HEK293T (cell line): ENCODE results near the gene HSPA9.

Experiments used
- CTCF ChIA-PET: fragments of 350-600 bp; formaldehyde crosslinking; extraction: SDS; loops from one replicate; lab custom pipeline; 2021; ENCODE audit warnings: antibody characterized with exemption, inconsistent platforms; lab: Yijun Ruan, JAX
- POLR2A ChIA-PET: fragments of 350-600 bp; formaldehyde crosslinking; extraction: SDS; loops from one replicate; lab custom pipeline; 2020; ENCODE audit warnings: antibody characterized with exemption, inconsistent platforms; lab: Yijun Ruan, JAX
- DNase-seq: peaks from one replicate; pipeline ENCODE4 v3.0.0; 2012; ENCODE audit warnings: mixed read lengths; ENCODE audit errors: extremely low spot score
- ARNT ChIP-seq: fragments of 450-650 bp; IDR thresholded peaks from 2 replicates; pipeline ENCODE4 v1.6.1; 2017; ENCODE audit warnings: mild to moderate bottlenecking
- BHLHE40 ChIP-seq: fragments of 450-650 bp; IDR thresholded peaks from 2 replicates; pipeline ENCODE4 v1.6.1; 2016; ENCODE audit warnings: mild to moderate bottlenecking, moderate library complexity, borderline replicate concordance
- CTBP1 ChIP-seq: fragments of 450-650 bp; IDR thresholded peaks from 2 replicates; pipeline ENCODE4 v1.6.1; 2016; ENCODE audit warnings: borderline replicate concordance
- ELF4 ChIP-seq: fragments of 450-650 bp; IDR thresholded peaks from 2 replicates; pipeline ENCODE4 v1.6.1; 2017; ENCODE audit warnings: antibody characterized with exemption
- FOXA1 ChIP-seq: fragments of 450-650 bp; IDR thresholded peaks from 2 replicates; pipeline ENCODE4 v1.6.1; 2016; ENCODE audit warnings: mild to moderate bottlenecking
- FOXK2 ChIP-seq: fragments of 450-650 bp; IDR thresholded peaks from 2 replicates; pipeline ENCODE4 v1.6.1; 2016; ENCODE audit warnings: mild to moderate bottlenecking
- FOXM1 ChIP-seq: fragments of 450-650 bp; IDR thresholded peaks from 2 replicates; pipeline ENCODE4 v1.6.1; 2017; ENCODE audit warnings: mild to moderate bottlenecking, borderline replicate concordance
- HDGF ChIP-seq: fragments of 450-650 bp; IDR thresholded peaks from 2 replicates; pipeline ENCODE4 v1.6.1; 2017; ENCODE audit warnings: antibody characterized with exemption, borderline replicate concordance
- L3MBTL2 ChIP-seq: fragments of 450-650 bp; conservative IDR thresholded peaks from 2 replicates; pipeline ENCODE4 v1.6.1; 2016; ENCODE audit warnings: mild to moderate bottlenecking
- LEF1 ChIP-seq: fragments of 450-650 bp; IDR thresholded peaks from 2 replicates; pipeline ENCODE4 v1.6.1; 2017; ENCODE audit warnings: mild to moderate bottlenecking, borderline replicate concordance
- NFRKB ChIP-seq: fragments of 450-650 bp; IDR thresholded peaks from 2 replicates; pipeline ENCODE4 v1.6.1; 2016; ENCODE audit warnings: mild to moderate bottlenecking, moderate library complexity
- PKNOX1 ChIP-seq: fragments of 450-650 bp; IDR thresholded peaks from 2 replicates; pipeline ENCODE4 v1.6.1; 2016
- SP1 ChIP-seq: fragments of 450-650 bp; IDR thresholded peaks from 2 replicates; pipeline ENCODE4 v1.6.1; 2017
- SUZ12 ChIP-seq: fragments of 450-650 bp; IDR thresholded peaks from 2 replicates; pipeline ENCODE4 v1.6.1; 2016; ENCODE audit warnings: mild to moderate bottlenecking
- TARDBP ChIP-seq: fragments of 450-650 bp; IDR thresholded peaks from 2 replicates; pipeline ENCODE4 v1.6.1; 2016
- ZNF384 ChIP-seq: fragments of 450-650 bp; IDR thresholded peaks from 2 replicates; pipeline ENCODE4 v1.6.1; 2016

Gene HSPA9

DNA sequence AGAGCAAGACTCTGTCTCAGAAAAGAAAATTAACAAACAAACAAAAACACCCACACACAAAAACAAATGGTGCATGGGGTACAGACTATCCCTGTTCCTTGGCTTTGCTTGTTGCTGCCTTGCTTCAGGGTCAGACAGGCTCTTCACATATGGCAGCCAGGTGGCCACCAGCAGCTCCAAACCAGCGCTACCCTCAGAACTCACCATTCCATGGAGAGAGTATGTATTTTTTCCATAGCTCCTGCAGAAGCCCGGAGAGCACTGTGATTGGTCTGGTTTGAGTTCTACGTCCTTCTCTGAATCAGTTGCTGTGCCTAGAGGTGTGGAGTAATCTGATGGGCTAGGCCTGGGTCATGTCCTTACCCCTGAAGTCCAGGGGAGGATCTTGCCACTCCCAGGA is 25.2 kb upstream of the HSPA9 start:
- no peak for DNase-seq
- ChIA-PET CTCF (interaction anchor here (0.7 kb wide), 1 partner anchor 32 kb away, joined by 6 read pairs; no protein-coding TSS in a partner anchor), POLR2A (interaction anchor here (1.6 kb wide), 1 partner anchor 25 kb away, joined by 7 read pairs; the partner anchor contains the start of gene HSPA9)
- TF ChIP-seq PKNOX1, result no peak
- no peak for TF ChIP-seq ARNT
- no peak for TF ChIP-seq L3MBTL2
- TF ChIP-seq FOXM1, result no peak
- no peak for TF ChIP-seq CTBP1
- TF ChIP-seq ELF4, result no peak
- TF ChIP-seq SP1, result no peak
- no peak for TF ChIP-seq BHLHE40
- no peak for TF ChIP-seq HDGF
- no peak for TF ChIP-seq TARDBP
- TF ChIP-seq LEF1, result no peak
- no peak for TF ChIP-seq NFRKB
- no peak for TF ChIP-seq ZNF384
- TF ChIP-seq FOXA1, result no peak
- TF ChIP-seq FOXK2, result no peak

- DNase-seq, result no peak
- ChIA-PET POLR2A (interaction anchor here (1.1 kb wide), 1 partner anchor 22 kb away, joined by 5 read pairs; the partner anchor contains the start of gene HSPA9), CTCF (no interaction called here)
- TF ChIP-seq SUZ12 (no peak), ELF4 (no peak), FOXM1 (no peak), FOXK2 (no peak), CTBP1 (no peak), TARDBP (no peak), HDGF (no peak), FOXA1 (no peak), SP1 (no peak), BHLHE40 (no peak), ARNT (no peak)
Observed at GRCh38 chr5:138597661-138598400, 22.6 kb upstream of the HSPA9 start.

GRCh38 chr5:138596105-138596881 is 21.1 kb upstream of the HSPA9 start:
- POLR2A ChIA-PET, result interaction anchor here (1.1 kb wide), 1 partner anchor 21 kb away, joined by 5 read pairs; the partner anchor contains the start of gene HSPA9
- DNase-seq, result no peak
- TF ChIP-seq HDGF (no peak), SUZ12 (no peak), PKNOX1 (no peak), ARNT (no peak), CTBP1 (no peak), L3MBTL2 (no peak), FOXK2 (no peak), TARDBP (no peak), SP1 (no peak), BHLHE40 (no peak)
- CTCF ChIA-PET, result no interaction called here

DNA sequence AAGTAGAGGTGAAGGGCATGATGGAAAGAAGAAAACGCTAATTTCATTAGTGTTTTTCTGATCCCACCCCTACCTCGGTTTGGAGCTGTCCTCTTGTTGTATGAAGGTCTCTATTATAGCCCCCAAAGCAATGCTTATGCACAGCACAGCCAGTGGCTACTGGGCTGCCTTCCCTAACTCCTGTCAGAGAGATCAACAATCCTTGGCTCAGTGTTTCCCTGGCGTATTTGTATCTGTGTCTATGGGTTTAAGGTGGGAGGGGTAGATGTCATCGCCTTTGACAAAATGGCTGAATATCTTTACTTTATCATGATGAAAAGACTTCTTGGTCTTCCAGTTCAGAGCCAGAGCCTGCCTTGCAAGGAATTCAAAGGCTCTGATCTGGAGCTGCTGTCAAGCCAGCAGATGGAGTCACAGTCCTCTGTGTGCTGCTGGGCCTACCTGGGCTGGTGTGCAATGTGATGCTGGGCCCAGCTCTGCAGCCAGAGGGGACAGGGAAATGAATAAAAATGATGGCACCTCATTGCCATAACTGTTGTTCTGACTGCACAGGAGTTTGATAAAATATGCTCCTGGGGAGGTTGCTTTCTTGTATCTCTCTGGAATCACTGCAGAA is 20.1 kb upstream of the HSPA9 start:
- ChIA-PET POLR2A (no interaction called here), CTCF (interaction anchor here (0.6 to 1.2 kb wide), 5 partner anchors 9 to 1523 kb away, joined by 3 to 4 read pairs (median 3); no protein-coding TSS in a partner anchor)
- no peak for DNase-seq
- TF ChIP-seq LEF1 (no peak), FOXA1 (no peak), FOXK2 (no peak), CTBP1 (no peak), ARNT (no peak)

- no peak for TF ChIP-seq ELF4
- TF ChIP-seq L3MBTL2, result no peak
- TF ChIP-seq CTBP1, result no peak
- no peak for TF ChIP-seq LEF1
- TF ChIP-seq ZNF384, result no peak
- TF ChIP-seq SP1, result no peak
- no peak for TF ChIP-seq BHLHE40
- TF ChIP-seq FOXM1, result no peak
- TF ChIP-seq FOXK2, result no peak
- no peak for TF ChIP-seq NFRKB
- no peak for TF ChIP-seq PKNOX1
- TF ChIP-seq HDGF, result no peak
- no peak for TF ChIP-seq ARNT
- no peak for TF ChIP-seq TARDBP
- no peak for TF ChIP-seq SUZ12
- TF ChIP-seq FOXA1, result no peak
- DNase-seq, result no peak
- ChIA-PET POLR2A (interaction anchor here (1.8 kb wide), 1 partner anchor 19 kb away, joined by 10 read pairs; the partner anchor contains the start of gene HSPA9), CTCF (interaction anchor here (0.6 to 1.8 kb wide), 7 partner anchors 10 to 1524 kb away, joined by 3 to 9 read pairs (median 4); no protein-coding TSS in a partner anchor)
Observed at GRCh38 chr5:138594305-138595058, 19.3 kb upstream of the HSPA9 start.
